Measurements from ENCODE around the gene CRACR2B. TPM values are rescaled to one million over a fixed set of nuclear protein-coding genes. Genes with fewer than 3 reads are reported as not detected.

The CRACR2B gene
- total RNA-seq, 4 donors from 2014 or later: 7.1 to 19.7 (median 16.8) TPM

GRCh38 chr11:859394-860131 is 31.8 kb downstream of the CRACR2B start:
- Histone ChIP-seq H3K27me3 (no peaks in the 10 kb centered on the region), H3K27ac (peak overlapping the region in 2 of 4 donors; percentile 53 to 60), H3K4me1 (peaks cover 0 to 87% (median 16%) of the 10 kb centered on the region in 4 donors), H3K36me3 (peaks cover 0 to 34% (median 0%) of the 10 kb centered on the region in 3 donors), H3K9me3 (no peaks in the 10 kb centered on the region), H3K4me3 (peak overlapping the region in 2 of 4 donors; percentile 16 to 20)
- peak; percentile 61 to 62 for DNase-seq (ENCODE audit: low spot score in 2 of 2)
- WGBS, 2 donors: 20 to 41% methylated on average over 22 to 23 of the region's 31 CpGs
- no peak for TF ChIP-seq POLR2A (IDR thresholded peaks at IDR 0.05)
- peak in 1 of 2 donors; percentile 24 for TF ChIP-seq EP300 (IDR thresholded peaks at IDR 0.05)
- TF ChIP-seq CTCF (IDR thresholded peaks at IDR 0.05): no peak

GRCh38 chr11:860234-861104 is 32.8 kb downstream of the CRACR2B start:
- Histone ChIP-seq H3K27me3 (no peaks in the 10 kb centered on the region), H3K27ac (peak overlapping the region in 2 of 4 donors; percentile 53 to 60), H3K36me3 (peaks cover 0 to 42% (median 0%) of the 10 kb centered on the region in 3 donors), H3K9me3 (no peaks in the 10 kb centered on the region), H3K4me3 (no peak overlapping the region), H3K4me1 (peaks cover 0 to 78% (median 14%) of the 10 kb centered on the region in 4 donors)
- 86 to 89% methylated on average over 16 to 18 of the region's 21 CpGs for WGBS, 2 donors
- no peak for DNase-seq (ENCODE audit: low spot score in 2 of 2)
- no peak for TF ChIP-seq POLR2A (IDR thresholded peaks at IDR 0.05)

DNA sequence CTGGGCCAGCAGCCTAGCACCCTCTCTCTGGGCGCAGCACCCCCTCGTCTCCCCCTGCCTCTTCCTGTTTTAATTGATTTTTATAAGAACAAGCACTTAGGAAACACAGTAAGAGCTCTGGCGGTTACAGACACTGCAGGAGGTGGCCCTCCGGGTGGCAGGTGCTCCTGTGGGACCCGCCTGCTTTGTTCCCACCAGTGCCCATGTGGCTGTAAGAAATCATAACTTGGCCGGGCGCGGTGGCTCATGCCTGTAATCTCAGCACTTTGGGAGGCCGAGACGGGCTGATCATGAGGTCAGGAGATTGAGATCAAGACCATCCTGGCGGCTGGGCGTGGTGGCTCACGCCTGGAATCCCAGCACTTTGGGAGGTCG is 33.4 kb downstream of the CRACR2B start:
- H3K27me3 ChIP-seq: no peaks in the 10 kb centered on the region
- WGBS, 2 donors: 86 to 90% methylated on average over 14 of the region's 14 CpGs
- H3K4me1 ChIP-seq: peaks cover 0 to 72% (median 14%) of the 10 kb centered on the region in 4 donors
- H3K9me3 ChIP-seq: no peaks in the 10 kb centered on the region
- peaks cover 0 to 42% (median 0%) of the 10 kb centered on the region in 3 donors for H3K36me3 ChIP-seq
- H3K27ac ChIP-seq: no peak overlapping the region
- no peak for TF ChIP-seq CTCF (IDR thresholded peaks at IDR 0.05)
- TF ChIP-seq POLR2A (IDR thresholded peaks at IDR 0.05): no peak
- no peak for TF ChIP-seq EP300 (IDR thresholded peaks at IDR 0.05)
- DNase-seq (ENCODE audit: low spot score in 2 of 2): no peak
- H3K4me3 ChIP-seq: no peak overlapping the region

GRCh38 chr11:862081-862661 is 34.5 kb downstream of the CRACR2B start:
- H3K4me3 ChIP-seq: no peak overlapping the region
- no peaks in the 10 kb centered on the region for H3K27me3 ChIP-seq
- H3K36me3 ChIP-seq: peaks cover 0 to 52% (median 0%) of the 10 kb centered on the region in 3 donors
- WGBS, 2 donors: 37 to 57% methylated on average over 8 to 20 of the region's 20 CpGs
- no peaks in the 10 kb centered on the region for H3K9me3 ChIP-seq
- TF ChIP-seq POLR2A (IDR thresholded peaks at IDR 0.05): no peak
- no peak for TF ChIP-seq EP300 (IDR thresholded peaks at IDR 0.05)
- no peak for TF ChIP-seq CTCF (IDR thresholded peaks at IDR 0.05)
- no peak for DNase-seq (ENCODE audit: low spot score in 2 of 2)
- peaks cover 0 to 62% (median 14%) of the 10 kb centered on the region in 4 donors for H3K4me1 ChIP-seq
- peak overlapping the region in 2 of 4 donors; percentile 10 to 47 for H3K27ac ChIP-seq

- peaks cover 0 to 59% (median 14%) of the 10 kb centered on the region in 4 donors for H3K4me1 ChIP-seq
- H3K9me3 ChIP-seq: no peaks in the 10 kb centered on the region
- WGBS, 2 donors: 64% methylated on average over 6 of the region's 12 CpGs; no CpG with 5 or more reads in 1 of the 2 donors
- peak overlapping the region in 1 of 4 donors; percentile 47 for H3K27ac ChIP-seq
- H3K4me3 ChIP-seq: no peak overlapping the region
- no peaks in the 10 kb centered on the region for H3K27me3 ChIP-seq
- TF ChIP-seq EP300 (IDR thresholded peaks at IDR 0.05) (no peak), CTCF (IDR thresholded peaks at IDR 0.05) (no peak), POLR2A (IDR thresholded peaks at IDR 0.05) (no peak)
- no peak for DNase-seq (ENCODE audit: low spot score in 2 of 2)
- H3K36me3 ChIP-seq: peaks cover 0 to 56% (median 0%) of the 10 kb centered on the region in 3 donors
Measured at GRCh38 chr11:862696-863022, 34.9 kb downstream of the CRACR2B start.
